Astrocyte of the cerebellum (primary cell): ENCODE data around the gene SLC31A2.
"Not testable (repeated sequence)": the region's sequence is repeated elsewhere in the genome, so short reads cannot be mapped to it uniquely, and the experiment has no call there.

Source experiments
- DNase-seq: peaks from one replicate; pipeline ENCODE4 v3.0.0-alpha.2; 2011; ENCODE audit warnings: low read depth
- H3K4me3 ChIP-seq: 2 replicates; pipeline ENCODE4 v1.5.1; 2011; ENCODE audit warnings: mild to moderate bottlenecking, low read depth, low read length, moderate library complexity
- CTCF ChIP-seq: IDR thresholded peaks from 2 replicates; pipeline ENCODE4 v1.5.1; 2012; ENCODE audit warnings: low read length, low read depth, moderate library complexity, mild to moderate bottlenecking; ENCODE audit errors: missing control alignments
- in situ Hi-C: cut with HindIII; loops from 2 replicates; pipeline ENCODE4 v1.10.0; 2017; ENCODE audit warnings: low sequenced_read_pairs

Gene SLC31A2

GRCh38 chr9:113150670-113151611, at the start of gene SLC31A2:
Gene SLC31A2, plus strand, starts transcription at chr9:113151007. Its CDS starts 68 bp downstream, at chr9:113151075.
- peak within 1 kb of the TSS; percentile 77 for H3K4me3 ChIP-seq

GRCh38 chr9:113105345-113105744, 45.5 kb upstream of the SLC31A2 start:
- H3K4me3 ChIP-seq, DNase-seq, in situ Hi-C loops: not testable (repeated sequence)

More at GRCh38 chr9:113150670-113151611, at the start of gene SLC31A2:
- in situ Hi-C loops: no loop called here
- TF ChIP-seq CTCF: peak; percentile 25
- DNase-seq: peak; percentile 22

- in situ Hi-C loops, DNase-seq, H3K4me3 ChIP-seq: not testable (repeated sequence)
Observed at GRCh38 chr9:113111065-113111951, 39.5 kb upstream of the SLC31A2 start.

GRCh38 chr9:113112706-113113510, 37.9 kb upstream of the SLC31A2 start:
- in situ Hi-C loops: not testable (repeated sequence)
- peak; percentile 1 for DNase-seq

GRCh38 chr9:113118829-113119228, 32.0 kb upstream of the SLC31A2 start:
- in situ Hi-C loops, DNase-seq, H3K4me3 ChIP-seq: not testable (repeated sequence)

More at GRCh38 chr9:113112706-113113510, 37.9 kb upstream of the SLC31A2 start:
- H3K4me3 ChIP-seq: not testable (repeated sequence)

GRCh38 chr9:113125386-113126035, 25.3 kb upstream of the SLC31A2 start:
- TF ChIP-seq CTCF: no peak
- DNase-seq: no peak
- in situ Hi-C loops: no loop called here
- no peak overlapping the region for H3K4me3 ChIP-seq

GRCh38 chr9:113129466-113129865, 21.3 kb upstream of the SLC31A2 start:
- TF ChIP-seq CTCF: no peak
- in situ Hi-C loops: no loop called here
- no peak for DNase-seq
- H3K4me3 ChIP-seq: no peak overlapping the region

GRCh38 chr9:113129884-113130283, 20.9 kb upstream of the SLC31A2 start:
- no peak for DNase-seq
- no peak overlapping the region for H3K4me3 ChIP-seq
- TF ChIP-seq CTCF: no peak
- in situ Hi-C loops: no loop called here
